ENCODE measurements around the gene WDR75. TPM values are rescaled to one million over a fixed set of nuclear protein-coding genes. Genes with fewer than 3 reads are reported as not detected.

Gene WDR75
- total and polyA plus RNA-seq, 9 of the 15 experiments (the other 6 are each of a cell fraction or from before 2014, with no cell fraction given) = 50.9 to 111 (median 76.4) TPM

DNA sequence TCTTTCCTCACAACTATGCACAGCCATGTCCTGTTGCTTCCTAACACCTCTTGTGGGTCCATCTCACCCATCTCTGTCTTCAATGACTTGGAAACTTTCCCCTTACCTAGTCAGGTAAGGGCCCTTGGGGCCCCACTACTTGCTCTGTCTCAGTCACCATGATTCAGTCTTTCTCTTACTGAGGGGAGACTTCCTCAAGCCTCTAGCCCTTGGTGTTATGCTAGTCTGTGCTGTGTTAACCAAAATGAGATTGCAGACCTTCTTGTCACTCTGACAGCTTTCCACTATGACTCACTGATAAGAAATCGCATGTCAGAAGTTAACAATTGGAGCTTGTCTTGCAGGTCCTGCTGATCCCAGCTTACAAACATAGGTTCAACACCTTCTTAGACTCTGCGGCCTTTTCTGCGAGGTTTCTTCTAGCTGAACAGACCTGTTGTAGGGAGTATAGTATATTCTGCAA, 65.3 kb downstream of the WDR75 start (continued):
- TF ChIP-seq, protein P1, sequence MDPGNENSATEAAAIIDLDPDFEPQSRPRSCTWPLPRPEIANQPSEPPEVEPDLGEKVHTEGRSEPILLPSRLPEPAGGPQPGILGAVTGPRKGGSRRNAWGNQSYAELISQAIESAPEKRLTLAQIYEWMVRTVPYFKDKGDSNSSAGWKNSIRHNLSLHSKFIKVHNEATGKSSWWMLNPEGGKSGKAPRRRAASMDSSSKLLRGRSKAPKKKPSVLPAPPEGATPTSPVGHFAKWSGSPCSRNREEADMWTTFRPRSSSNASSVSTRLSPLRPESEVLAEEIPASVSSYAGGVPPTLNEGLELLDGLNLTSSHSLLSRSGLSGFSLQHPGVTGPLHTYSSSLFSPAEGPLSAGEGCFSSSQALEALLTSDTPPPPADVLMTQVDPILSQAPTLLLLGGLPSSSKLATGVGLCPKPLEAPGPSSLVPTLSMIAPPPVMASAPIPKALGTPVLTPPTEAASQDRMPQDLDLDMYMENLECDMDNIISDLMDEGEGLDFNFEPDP (CRISPR knock-in tag; IDR thresholded peaks at IDR 0.05) = no peak
- TF ChIP-seq NCOR1 (IDR thresholded peaks at IDR 0.05) = peak; percentile 81
- no peak for TF ChIP-seq ATF1 (CRISPR knock-in tag; IDR thresholded peaks at IDR 0.05)
- TF ChIP-seq ATF1 (tag; IDR thresholded peaks at IDR 0.05) = peak; percentile 77
- TF ChIP-seq, protein P2, sequence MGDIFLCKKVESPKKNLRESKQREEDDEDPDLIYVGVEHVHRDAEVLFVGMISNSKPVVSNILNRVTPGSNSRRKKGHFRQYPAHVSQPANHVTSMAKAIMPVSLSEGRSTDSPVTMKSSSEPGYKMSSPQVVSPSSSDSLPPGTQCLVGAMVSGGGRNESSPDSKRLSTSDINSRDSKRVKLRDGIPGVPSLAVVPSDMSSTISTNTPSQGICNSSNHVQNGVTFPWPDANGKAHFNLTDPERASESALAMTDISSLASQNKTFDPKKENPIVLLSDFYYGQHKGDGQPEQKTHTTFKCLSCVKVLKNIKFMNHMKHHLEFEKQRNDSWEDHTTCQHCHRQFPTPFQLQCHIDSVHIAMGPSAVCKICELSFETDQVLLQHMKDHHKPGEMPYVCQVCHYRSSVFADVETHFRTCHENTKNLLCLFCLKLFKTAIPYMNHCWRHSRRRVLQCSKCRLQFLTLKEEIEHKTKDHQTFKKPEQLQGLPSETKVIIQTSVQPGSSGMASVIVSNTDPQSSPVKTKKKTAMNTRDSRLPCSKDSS (IDR thresholded peaks at IDR 0.05; ENCODE audit: low read depth, partially characterized antibody) = no peak
- TF ChIP-seq HCFC1 (IDR thresholded peaks at IDR 0.05; ENCODE audit: low read depth, low read length) = no peak
- TF ChIP-seq, protein P3, sequence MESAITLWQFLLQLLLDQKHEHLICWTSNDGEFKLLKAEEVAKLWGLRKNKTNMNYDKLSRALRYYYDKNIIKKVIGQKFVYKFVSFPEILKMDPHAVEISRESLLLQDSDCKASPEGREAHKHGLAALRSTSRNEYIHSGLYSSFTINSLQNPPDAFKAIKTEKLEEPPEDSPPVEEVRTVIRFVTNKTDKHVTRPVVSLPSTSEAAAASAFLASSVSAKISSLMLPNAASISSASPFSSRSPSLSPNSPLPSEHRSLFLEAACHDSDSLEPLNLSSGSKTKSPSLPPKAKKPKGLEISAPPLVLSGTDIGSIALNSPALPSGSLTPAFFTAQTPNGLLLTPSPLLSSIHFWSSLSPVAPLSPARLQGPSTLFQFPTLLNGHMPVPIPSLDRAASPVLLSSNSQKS (CRISPR knock-in tag; IDR thresholded peaks at IDR 0.05) = no peak
- peak; percentile 90 for TF ChIP-seq BRD9 (IDR thresholded peaks at IDR 0.05; ENCODE audit: low read depth, partially characterized antibody)
- TF ChIP-seq ZNF324 (CRISPR knock-in tag; IDR thresholded peaks at IDR 0.05) = no peak
- TF ChIP-seq, protein P4, sequence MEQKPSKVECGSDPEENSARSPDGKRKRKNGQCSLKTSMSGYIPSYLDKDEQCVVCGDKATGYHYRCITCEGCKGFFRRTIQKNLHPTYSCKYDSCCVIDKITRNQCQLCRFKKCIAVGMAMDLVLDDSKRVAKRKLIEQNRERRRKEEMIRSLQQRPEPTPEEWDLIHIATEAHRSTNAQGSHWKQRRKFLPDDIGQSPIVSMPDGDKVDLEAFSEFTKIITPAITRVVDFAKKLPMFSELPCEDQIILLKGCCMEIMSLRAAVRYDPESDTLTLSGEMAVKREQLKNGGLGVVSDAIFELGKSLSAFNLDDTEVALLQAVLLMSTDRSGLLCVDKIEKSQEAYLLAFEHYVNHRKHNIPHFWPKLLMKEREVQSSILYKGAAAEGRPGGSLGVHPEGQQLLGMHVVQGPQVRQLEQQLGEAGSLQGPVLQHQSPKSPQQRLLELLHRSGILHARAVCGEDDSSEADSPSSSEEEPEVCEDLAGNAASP (IDR thresholded peaks at IDR 0.05) = no peak
- peak; percentile 83 for TF ChIP-seq SMARCC2 (IDR thresholded peaks at IDR 0.05; ENCODE audit: low read depth)
- TF ChIP-seq NFIC (IDR thresholded peaks at IDR 0.05) = peak; percentile 57
- TF ChIP-seq, protein P5, sequence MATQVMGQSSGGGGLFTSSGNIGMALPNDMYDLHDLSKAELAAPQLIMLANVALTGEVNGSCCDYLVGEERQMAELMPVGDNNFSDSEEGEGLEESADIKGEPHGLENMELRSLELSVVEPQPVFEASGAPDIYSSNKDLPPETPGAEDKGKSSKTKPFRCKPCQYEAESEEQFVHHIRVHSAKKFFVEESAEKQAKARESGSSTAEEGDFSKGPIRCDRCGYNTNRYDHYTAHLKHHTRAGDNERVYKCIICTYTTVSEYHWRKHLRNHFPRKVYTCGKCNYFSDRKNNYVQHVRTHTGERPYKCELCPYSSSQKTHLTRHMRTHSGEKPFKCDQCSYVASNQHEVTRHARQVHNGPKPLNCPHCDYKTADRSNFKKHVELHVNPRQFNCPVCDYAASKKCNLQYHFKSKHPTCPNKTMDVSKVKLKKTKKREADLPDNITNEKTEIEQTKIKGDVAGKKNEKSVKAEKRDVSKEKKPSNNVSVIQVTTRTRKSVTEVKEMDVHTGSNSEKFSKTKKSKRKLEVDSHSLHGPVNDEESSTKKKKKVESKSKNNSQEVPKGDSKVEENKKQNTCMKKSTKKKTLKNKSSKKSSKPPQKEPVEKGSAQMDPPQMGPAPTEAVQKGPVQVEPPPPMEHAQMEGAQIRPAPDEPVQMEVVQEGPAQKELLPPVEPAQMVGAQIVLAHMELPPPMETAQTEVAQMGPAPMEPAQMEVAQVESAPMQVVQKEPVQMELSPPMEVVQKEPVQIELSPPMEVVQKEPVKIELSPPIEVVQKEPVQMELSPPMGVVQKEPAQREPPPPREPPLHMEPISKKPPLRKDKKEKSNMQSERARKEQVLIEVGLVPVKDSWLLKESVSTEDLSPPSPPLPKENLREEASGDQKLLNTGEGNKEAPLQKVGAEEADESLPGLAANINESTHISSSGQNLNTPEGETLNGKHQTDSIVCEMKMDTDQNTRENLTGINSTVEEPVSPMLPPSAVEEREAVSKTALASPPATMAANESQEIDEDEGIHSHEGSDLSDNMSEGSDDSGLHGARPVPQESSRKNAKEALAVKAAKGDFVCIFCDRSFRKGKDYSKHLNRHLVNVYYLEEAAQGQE (IDR thresholded peaks at IDR 0.05; ENCODE audit: borderline replicate concordance) = peak; percentile 33; the same call in 1 of the 2 replicates
- TF ChIP-seq, protein P5 (CRISPR knock-in tag; IDR thresholded peaks at IDR 0.05; ENCODE audit: low read depth) = no peak
- peak; percentile 81 for TF ChIP-seq MTA3 (IDR thresholded peaks at IDR 0.05; ENCODE audit: borderline replicate concordance)
- no peak for TF ChIP-seq ZFP36 (IDR thresholded peaks at IDR 0.05; ENCODE audit: low read depth, low read length, partially characterized antibody)
